ENCODE results near the gene EPHB1.

- TF ChIP-seq CTCF (IDR thresholded peaks at IDR 0.05; ENCODE audit: extremely low read depth in 1 of 2, insufficient read depth in 1 of 2, low read depth in 1 of 2, low read length in 2 of 2): no peak
- no peak for TF ChIP-seq POLR2AphosphoS5 (IDR thresholded peaks at IDR 0.05; ENCODE audit: insufficient read depth, low read depth, low read length)
- no peak for TF ChIP-seq EZH2 (IDR thresholded peaks at IDR 0.05; ENCODE audit: borderline replicate concordance, low read depth, low read length, severe bottlenecking)
- no peak for TF ChIP-seq POLR2A (IDR thresholded peaks at IDR 0.05; ENCODE audit: low read depth, low read length)
- TF ChIP-seq MAX (IDR thresholded peaks at IDR 0.05; ENCODE audit: insufficient read depth, insufficient read length): no peak
- no peak for TF ChIP-seq FOS (IDR thresholded peaks at IDR 0.05; ENCODE audit: borderline replicate concordance, insufficient read depth, low read length)
- TF ChIP-seq MYC (IDR thresholded peaks at IDR 0.05; ENCODE audit: low read depth, low read length): no peak
- TF ChIP-seq JUN (IDR thresholded peaks at IDR 0.05; ENCODE audit: borderline replicate concordance, insufficient read depth, insufficient read length, low read depth): no peak
Observed at GRCh38 chr3:135059580-135059979, 264.5 kb downstream of the EPHB1 start.
